PC-9 (cell line): ENCODE results near the gene TRPC4.

Experiments used
- CTCF ChIP-seq: fragments of 200-600 bp; sonication (generic); conservative IDR thresholded peaks from 2 replicates; pipeline ENCODE4 v1.6.1; 2017; ENCODE audit warnings: mixed run types, antibody characterized with exemption, mild to moderate bottlenecking, moderate library complexity
- EZH2 ChIP-seq: fragments of 200-600 bp; sonication (generic); IDR thresholded peaks from 2 replicates; pipeline ENCODE4 v1.8.0; 2017; ENCODE audit warnings: antibody characterized with exemption, low read depth

DNA sequence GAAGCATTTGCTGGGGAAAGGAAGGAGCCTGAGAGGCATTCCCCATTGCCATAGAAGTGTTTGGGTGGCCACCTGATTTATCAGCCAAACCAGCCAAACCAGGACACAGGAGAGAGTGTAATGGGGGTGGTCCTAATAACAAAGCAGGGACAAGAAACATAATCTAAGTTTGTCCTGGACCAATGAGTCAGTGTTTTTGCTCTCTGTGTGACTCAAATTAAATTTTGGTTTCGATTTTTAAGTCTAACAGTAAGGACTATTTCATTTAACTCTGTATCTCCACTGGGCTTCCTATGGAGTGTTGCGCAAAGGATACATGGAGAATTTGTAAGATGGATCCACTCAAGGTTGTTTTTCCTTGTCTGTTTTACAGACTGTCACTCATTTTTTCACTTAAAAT, 19.5 kb upstream of the TRPC4 start:
- TF ChIP-seq CTCF = no peak
- TF ChIP-seq EZH2 = no peak
